HG02642 (cell line): ENCODE results near the gene SPDYE8.
"Not testable (repeated sequence)": the region's sequence is repeated elsewhere in the genome, so short reads cannot be mapped to it uniquely, and the experiment has no call there.

Experiments used
- ATAC-seq: cut with Tn5 transposase; IDR thresholded peaks from one replicate; pipeline ENCODE4 v1.9.1; 2021; ENCODE audit warnings: mild to moderate bottlenecking; ENCODE audit not compliant: unreplicated experiment, poor library complexity

The SPDYE8 gene, protein sequence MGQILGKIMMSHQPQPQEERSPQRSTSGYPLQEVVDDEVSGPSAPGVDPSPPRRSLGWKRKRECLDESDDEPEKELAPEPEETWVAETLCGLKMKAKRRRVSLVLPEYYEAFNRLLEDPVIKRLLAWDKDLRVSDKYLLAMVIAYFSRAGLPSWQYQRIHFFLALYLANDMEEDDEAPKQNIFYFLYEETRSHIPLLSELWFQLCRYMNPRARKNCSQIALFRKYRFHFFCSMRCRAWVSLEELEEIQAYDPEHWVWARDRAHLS

DNA sequence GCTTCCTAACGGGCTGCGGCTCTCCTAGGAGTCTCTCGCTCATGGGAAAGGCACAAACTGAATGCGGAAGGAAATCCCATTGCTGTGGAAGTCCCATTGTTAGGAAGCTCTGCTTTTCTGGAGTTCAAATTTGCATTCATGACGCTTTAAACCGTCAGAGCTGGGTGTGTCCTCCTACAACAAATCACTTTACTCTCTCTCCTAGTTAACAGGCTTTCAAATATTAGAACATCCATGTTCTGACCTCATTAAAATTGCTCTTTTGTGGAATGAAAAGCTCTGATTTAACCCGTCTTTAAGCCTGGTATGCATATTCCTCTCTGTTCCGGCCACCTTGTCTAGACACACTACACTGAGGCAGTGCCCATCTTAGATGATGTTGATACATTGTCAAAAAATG is at the start of gene SPDYE8:
Gene SPDYE8, minus strand, starts transcription at position 101 of the 400 bp plus-strand sequence. CDS start 1,800 bp downstream, outside the sequence.
- ATAC-seq: not testable (repeated sequence)

GRCh38 chr7:73057811-73058210 is 28.2 kb upstream of the SPDYE8 start, which contains the start of gene SPDYE11:
Gene SPDYE11, minus strand, starts transcription at chr7:73057911. Its CDS starts 1,800 bp downstream, at chr7:73056111.
- not testable (repeated sequence) for ATAC-seq

- not testable (repeated sequence) for ATAC-seq
Observed at GRCh38 chr7:73006491-73006890, 23.1 kb downstream of the SPDYE8 start.

DNA sequence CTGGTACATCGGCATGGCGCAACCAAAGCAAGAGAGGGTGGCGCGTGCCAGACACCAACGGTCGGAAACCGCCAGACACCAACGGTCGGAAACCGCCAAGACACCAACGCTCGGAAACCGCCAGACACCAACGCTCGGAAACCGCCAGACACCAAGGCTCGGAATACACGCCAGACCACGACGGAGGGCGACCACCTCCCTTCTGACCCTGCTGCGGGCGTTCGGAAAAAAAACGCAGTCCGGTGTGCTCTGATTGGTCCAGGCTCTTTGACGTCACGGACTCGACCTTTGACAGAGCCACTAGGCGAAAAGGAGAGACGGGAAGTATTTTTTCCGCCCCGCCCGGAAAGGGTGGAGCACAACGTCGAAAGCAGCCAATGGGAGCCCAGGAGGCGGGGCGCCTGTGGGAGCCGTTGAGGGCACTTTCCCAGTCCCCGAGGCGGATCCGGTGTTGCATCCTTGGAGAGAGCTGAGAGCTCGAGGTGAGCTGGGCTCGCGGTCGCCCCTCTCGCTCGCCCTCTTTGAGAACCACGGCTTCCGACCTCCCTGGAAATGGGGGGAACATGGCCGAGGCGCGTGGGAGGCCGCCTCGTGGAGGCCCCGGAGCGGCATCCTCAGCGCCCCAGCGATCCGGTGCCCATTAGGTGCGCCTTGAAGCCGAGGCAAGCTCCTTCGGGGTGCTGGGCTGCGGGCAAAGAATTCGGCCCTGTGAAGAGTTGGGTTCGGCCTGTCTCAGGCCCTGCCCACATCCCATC is 23.7 kb downstream of the SPDYE8 start:
- ATAC-seq: peak; percentile 84

DNA sequence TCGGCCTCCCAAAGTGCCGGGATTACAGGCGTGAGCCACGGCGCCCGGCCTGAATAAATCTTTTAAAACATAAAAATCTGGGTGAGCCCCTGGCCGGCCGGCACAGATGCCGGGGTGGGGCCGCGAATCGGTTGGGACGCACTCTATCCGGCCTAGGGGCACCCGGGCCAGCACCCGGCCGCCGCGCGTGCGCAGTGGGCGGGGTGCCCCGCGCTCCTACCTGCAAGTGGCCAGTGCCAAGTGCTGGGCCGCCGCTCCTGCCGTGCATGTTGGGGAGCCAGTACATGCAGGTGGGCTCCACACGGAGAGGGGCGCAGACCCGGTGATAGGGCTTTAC is 24.2 kb downstream of the SPDYE8 start:
- ATAC-seq: peak; percentile 91

- ATAC-seq: not testable (repeated sequence)
Observed at GRCh38 chr7:72997887-72998468, 31.6 kb downstream of the SPDYE8 start.

DNA sequence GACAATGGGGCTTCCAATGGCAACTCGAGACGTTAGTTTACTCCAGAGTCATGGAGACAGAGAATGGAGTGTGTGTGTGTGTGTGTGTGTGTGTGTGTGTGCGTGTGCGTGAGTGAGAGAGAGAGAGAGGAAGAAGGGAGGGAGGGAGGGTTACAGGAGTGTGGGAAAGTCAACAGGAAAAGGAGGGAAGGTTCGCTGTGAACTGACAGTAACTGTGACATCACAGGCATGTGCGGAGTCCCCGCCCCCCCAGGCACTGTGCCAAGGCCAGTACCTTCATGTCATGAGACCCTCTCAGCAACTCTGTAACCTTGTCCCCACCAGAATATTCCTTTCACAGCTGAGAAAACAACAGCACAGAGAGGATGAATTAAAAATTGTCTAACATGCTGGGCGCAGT is 32.1 kb downstream of the SPDYE8 start:
- not testable (repeated sequence) for ATAC-seq

GRCh38 chr7:72995484-72995883 is 34.1 kb downstream of the SPDYE8 start:
- not testable (repeated sequence) for ATAC-seq

DNA sequence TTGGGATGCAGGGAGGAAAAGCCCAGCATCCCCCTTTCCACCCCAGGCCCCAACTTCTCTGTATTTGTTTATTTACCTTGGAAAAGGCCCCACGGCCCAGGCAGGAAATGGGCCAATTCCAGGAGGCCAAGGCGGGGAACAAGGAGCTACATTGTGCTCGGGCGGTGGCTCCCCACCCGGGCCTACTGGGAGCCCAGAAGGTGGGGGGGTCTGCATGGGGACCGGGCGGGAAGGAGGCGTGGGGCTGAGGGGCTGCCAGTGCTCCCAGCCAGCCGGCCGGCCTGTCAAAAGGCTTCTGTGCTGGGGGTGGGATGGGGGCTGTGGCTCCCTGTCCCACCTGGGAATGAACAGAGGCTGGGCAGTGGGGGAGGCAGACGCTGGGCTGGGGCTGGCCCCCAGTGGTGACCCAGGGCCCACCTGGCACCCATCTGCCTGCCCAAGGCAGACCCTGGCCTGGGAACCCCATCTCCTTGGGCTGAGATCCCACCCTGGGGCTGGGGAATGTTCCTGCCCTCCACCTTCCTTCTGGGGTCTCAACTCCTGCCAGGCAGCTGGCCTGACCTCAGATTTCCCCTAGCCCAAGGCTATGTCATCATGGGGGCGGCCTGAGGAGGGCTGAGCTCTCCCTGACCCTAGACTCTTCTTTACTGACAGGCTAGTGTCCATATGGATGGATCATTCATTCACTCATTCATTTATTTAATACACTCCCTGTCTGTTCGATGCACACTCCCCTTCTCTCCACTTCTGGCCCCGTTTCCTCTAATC is 39.2 kb downstream of the SPDYE8 start:
- ATAC-seq: not testable (repeated sequence)

DNA sequence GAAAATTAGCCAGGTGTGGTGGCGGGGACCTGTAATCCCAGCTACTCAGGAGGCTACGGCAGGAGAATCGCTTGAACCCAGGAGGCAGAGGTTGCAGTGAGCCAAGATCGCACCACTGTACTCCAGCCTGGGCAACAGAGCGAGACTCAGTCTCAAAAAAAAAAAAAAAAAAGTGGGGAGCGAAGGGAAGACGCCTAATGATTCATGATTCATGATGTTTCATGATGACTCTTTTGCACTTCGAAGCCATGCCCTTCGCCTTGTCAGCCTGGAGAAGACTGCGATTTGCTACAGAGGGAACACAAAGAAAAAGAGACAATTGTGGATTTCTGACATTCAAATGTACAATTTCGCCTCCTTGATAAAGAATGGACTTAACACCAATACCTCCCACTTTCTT is 47.5 kb downstream of the SPDYE8 start:
- not testable (repeated sequence) for ATAC-seq

GRCh38 chr7:72980382-72980781 is 49.2 kb downstream of the SPDYE8 start:
- ATAC-seq: not testable (repeated sequence)

GRCh38 chr7:72976434-72976833 is 53.1 kb downstream of the SPDYE8 start:
- not testable (repeated sequence) for ATAC-seq

DNA sequence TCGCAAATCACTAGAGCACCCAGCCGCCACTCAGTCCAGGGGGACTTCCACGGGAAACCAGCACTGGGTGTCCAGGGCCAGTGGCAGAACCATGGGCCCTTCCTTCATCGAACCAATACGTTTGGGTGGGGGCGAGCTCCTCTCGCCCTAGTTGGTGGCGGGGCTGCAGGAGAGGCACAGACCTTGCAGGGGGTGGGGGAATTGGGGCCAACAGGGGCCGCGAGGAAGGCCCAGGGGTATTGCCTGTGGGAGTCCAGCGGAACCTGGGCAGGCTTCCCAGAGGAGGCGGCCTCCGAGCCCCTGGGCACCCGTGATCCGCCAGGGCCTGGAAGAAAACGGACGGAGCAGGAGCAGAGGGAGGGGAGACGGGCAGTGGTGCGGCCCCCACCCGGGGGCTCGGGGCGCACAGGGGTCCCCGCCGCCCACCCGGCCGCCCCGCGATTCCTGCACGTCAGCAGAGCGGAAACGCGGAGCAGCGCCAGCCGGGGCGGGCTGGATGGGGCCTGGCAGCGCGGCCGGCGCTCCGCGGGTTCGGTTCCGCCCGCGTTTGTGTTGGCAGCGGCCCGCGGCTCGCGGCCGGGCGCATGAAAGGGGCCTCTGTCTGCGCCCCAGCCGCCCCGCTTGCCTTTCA is 53.8 kb downstream of the SPDYE8 start:
- ATAC-seq: not testable (repeated sequence)

GRCh38 chr7:72974781-72975180 is 54.8 kb downstream of the SPDYE8 start:
- not testable (repeated sequence) for ATAC-seq

DNA sequence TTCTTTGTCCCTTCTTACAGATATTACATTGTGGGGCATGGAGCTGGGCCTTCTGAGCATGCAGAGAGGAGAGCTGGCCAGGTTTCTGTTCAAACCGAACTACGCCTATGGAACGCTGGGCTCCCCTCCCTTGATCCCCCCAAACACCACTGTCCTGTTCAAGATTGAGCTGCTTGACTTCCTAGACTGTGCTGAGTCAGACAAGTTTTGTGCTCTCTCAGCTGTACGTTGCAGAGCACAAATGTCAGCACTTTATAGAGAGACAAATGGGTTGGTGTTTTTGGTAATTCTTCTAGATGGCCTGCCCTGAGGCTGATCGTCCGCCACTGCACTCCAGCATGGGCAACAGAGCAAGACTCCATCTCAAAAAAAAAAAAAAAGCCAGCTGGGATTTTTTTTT is 58.1 kb downstream of the SPDYE8 start:
- ATAC-seq: not testable (repeated sequence)
